GM19035 (cell line): Measurements from ENCODE around the gene EHBP1.

Experiments used
- ATAC-seq: cut with Tn5 transposase; IDR thresholded peaks from one replicate; pipeline ENCODE4 v1.9.1; 2021; ENCODE audit not compliant: unreplicated experiment

The EHBP1 gene

GRCh38 chr2:63047321-63048279 lies 342.1 kb downstream of the EHBP1 start:
- no peak for ATAC-seq

- ATAC-seq = no peak
Observed at GRCh38 chr2:63048367-63049171, 343.1 kb downstream of the EHBP1 start.

DNA sequence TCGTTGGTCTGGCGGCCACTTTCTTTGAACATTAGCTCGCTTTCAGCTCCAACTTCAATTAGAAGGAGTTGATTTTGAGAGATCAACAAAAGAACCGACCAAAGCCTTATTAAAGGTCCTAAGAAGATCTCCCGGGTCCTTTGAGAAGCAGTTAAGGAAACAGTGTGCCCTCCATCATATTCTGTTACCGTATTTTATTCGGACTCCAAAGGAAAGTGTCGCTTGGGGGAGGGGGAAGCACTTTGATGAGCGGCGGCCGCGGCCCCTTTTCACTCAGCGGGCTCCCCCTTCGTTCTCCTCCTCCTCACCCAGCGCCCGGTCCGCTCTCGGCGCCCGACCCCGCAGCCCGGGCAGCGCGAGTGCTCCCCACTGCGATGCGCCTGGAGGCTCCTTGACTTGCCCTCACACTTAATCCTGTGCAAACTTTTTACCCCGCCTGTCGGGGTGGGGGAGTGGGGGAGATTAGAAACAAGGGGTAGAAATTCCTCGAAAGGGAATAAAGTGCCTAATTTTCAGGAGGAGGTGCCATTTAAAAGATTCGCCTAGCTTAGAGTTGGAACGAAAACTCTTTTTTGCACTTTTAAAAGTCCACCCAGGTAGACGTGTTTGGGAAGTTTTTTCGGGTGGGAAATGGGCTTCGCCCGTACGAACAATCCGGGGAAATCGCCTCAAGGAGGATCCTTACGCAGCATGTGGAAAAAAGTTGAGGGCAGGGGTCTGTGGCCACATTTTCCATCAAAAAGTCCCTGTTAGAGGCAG lies 343.9 kb downstream of the EHBP1 start:
- ATAC-seq = no peak

DNA sequence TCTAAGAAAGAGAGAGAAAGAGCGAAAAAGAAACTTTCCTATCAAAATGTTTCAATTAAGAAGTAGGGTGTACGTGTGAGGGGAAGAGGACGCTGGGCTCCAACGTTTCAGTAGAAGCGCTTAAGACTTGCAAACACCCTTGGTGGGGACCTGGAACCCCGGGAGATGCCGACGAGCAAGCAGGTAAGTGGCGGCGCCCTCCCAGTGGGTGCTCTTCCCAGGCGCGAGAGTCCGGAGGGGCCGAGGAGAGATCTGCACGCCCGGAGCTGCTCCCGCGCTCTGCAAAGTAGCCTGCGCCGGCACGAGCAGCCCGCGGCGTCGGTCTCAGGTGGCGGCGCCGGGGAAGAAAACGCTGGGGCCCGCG lies 344.4 kb downstream of the EHBP1 start:
- no peak for ATAC-seq

DNA sequence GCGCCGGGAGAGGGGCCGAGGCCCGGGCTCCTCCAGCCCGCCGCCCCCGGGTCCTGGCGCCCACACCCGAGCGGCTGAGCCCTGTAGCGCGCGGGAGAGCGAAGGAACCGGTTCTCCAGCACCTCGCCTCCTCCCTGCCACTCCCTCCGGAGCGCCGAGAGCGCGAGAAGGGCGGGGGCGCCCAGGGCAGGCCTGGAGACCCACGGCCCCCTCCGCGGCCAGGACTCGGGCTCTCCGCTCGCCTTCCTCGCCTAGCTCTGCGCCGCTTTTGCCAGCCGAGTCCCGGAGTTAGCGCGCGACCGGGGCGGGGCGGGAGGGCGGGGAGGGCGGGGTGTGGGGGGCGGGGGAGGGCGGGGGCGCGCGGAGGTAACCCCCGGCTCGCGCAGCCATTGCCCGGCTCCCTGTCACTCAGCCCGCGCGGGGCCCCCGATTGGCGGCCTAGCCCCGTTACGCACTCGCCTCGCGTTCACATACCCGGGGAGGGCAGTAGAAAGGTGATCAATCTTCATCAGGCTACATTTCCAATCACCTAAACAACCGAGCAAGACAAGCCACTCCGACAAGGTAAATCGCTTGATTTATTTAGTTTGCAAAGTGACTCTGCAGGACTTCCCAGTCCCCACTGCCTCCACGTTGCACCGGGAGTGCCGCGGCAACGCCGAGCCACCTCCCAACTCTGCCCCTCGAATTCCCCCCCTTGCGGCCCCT lies 345.0 kb downstream of the EHBP1 start, which contains the start of gene OTX1:
OTX1 (plus strand) TSS at position 497 of the 708 bp plus-strand sequence. CDS start 2,161 bp downstream, outside the sequence.
- peak; percentile 88 for ATAC-seq

- no peak for ATAC-seq
Observed at GRCh38 chr2:63051042-63051794, 345.7 kb downstream of the EHBP1 start.

DNA sequence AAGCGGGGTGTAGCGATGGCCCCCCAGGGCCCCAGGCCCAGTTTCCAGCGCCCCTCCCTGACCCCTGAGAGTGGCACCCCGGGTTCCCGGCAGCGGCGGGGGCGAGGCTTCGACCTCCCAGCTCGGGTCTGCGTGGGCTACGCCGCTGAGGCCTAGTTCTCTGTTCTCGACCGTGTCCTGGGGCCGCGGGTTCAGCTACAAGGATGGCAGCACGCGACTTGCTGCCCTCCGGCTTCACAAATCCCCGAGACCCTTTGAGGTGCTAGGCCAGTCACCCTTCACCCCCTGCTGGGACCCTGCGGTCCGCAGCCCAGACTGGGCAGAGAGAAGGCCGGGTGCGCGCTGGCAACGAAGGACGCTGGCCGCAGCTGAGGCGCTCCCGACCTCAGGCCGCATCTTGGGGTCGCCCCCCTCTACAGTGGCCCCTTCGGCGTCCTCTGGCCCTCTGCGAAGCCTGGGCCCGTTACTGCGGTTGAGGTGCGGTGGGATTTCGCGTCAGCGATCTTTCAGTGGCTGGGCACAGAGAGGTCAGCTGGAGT lies 346.4 kb downstream of the EHBP1 start:
- ATAC-seq = no peak

DNA sequence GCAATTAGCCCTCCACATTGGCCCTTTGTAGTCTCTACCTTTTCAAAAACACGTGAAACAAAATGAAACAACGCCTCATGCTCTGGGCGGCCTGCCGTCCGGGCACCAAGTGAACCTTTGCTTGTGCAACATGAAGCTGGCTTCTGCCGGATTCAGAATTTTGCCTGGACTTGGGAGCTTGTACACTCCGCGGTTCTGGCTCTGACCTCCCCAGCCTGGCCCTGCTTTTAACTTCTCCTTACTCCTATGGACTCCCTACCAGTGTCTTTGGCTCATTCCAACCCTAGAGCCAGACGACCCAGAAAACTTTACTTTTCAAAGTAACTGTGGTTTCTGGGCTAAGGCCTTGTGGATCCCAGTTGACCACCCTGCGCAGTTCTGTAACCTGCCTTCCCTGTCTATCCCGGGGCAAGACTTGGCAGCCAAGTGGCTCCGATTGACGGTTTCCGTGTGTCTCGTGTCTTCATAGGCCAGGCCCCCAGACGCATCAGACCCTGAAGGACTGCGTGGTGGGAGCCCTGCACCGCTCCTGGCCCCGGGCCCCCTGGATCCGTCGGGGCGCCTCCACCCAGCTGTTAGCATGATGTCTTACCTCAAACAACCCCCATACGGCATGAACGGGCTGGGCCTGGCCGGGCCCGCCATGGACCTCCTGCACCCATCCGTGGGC lies 347.0 kb downstream of the EHBP1 start:
- no peak for ATAC-seq

GRCh38 chr2:63053081-63053888 lies 347.8 kb downstream of the EHBP1 start:
- no peak for ATAC-seq

- ATAC-seq = no peak
Observed at GRCh38 chr2:63053889-63054602, 348.5 kb downstream of the EHBP1 start.

DNA sequence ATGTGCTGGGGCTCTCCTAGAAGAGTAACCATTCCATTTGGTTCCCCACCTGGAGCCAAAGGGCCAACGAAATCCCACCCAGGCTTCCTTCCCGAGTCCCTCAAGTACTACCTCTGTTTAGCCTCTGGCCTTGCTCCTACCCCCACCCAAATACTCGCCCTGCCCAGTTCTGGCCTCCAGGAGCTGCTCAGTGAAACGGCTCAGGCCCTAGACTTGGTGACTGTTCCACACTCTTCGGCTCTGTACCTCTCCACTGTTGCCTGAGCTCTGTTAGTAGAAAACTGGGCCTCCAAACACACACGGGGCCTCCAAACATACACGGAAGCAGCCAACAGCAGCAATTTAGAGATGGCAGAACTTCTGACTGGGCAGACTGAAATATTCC lies 349.3 kb downstream of the EHBP1 start:
- ATAC-seq = no peak

- ATAC-seq = no peak
Observed at GRCh38 chr2:63055226-63056106, 350.0 kb downstream of the EHBP1 start.

DNA sequence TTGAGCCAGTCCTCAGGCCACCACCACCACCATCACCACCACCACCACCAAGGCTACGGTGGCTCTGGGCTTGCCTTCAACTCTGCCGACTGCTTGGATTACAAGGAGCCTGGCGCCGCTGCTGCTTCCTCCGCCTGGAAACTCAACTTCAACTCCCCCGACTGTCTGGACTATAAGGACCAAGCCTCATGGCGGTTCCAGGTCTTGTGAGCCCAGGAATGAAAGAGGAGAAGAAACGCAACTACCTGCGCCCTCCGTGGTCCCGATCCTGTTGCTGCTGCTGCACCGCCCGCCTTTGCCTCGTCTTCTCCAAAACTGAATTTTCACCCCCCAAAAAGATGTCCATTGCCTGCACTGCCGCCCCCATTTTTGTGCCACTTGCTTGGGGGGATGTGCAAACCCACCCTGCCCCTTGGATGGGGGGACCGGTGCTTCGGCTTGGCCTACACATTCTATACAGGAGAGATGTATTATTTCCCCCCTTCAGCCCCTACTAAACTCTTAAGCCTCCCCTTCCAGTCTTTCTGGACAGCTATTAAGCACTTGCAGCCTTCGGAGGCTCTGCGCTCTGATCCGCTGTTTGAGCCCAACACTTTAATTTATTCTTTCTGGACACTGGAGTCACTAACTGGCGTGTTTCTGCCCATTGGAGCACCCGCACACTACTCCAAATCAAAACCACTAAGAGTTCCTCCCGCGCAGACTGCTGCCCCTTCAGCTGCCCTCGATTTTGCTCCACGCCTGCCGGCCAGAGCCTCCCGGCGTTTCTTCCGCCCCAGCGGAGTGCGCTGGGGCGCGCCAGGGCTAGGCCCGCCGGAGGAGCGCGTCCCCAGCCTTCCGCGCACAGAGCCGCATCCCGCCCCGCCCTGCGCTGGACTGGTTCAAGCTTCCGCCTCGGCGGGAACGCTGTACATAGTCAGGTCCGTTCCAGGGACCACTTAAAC lies 350.9 kb downstream of the EHBP1 start:
- ATAC-seq = no peak

DNA sequence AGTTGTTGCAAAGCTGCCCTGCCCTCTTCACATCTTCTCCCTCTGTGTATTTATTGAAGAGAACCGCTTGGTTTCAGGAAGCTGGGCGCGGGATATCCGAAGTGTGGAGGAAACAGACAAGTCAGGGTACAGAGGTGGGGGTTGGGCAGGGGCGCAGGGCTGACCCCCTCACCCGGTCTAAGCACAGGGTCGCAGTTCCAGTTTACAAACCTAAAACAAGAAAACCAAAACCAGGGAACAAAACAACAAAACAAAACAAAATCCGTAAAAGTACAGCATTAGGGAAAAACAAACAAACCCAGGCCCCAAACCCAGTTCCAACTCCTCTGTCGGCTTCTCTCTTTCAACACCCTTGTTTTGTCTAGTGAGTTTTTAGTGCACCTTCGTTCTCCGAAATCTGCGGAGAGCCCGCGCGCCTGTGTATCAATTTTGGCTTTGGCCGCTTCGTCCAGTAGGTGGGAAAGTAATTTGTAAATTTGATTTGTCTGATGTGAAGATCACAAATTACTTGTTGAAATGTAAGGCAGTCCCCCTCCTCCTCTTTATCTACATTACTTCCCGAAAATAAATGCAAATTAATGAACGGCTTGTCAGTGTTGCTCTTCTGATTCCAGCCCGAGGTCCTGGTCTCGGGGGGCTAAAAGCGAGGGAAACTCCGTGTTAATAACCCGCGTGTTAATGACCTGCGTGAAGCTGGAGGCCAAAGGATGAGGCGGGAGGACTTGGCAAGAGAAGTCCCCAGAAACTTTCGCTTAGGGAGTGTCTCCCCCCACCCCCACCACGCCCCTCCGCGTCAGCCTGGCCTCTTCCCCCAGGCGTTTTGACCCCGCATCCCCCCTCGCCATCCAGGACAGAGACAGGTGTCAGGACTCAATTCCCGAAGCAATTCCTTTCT lies 352.0 kb downstream of the EHBP1 start:
- ATAC-seq = no peak
